Erythroblast (primary cell): ENCODE data around the gene EIF3B.

Source experiments
- GATA1 ChIP-seq: IDR thresholded peaks from 2 replicates; pipeline ENCODE4 v1.6.1; 2011; ENCODE audit warnings: low read depth, mild to moderate bottlenecking, control low read depth, low read length, moderate library complexity
- POLR2A ChIP-seq: IDR thresholded peaks from 2 replicates; pipeline ENCODE4 v1.6.1; 2011; ENCODE audit warnings: mild to moderate bottlenecking, low read length

GRCh38 chr7:2405601-2406345, 51.1 kb downstream of the EIF3B start:
- TF ChIP-seq POLR2A (peak; percentile 19), GATA1 (no peak)
